ENCODE data around the gene LDLRAD3.

LDLRAD3 gene

DNA sequence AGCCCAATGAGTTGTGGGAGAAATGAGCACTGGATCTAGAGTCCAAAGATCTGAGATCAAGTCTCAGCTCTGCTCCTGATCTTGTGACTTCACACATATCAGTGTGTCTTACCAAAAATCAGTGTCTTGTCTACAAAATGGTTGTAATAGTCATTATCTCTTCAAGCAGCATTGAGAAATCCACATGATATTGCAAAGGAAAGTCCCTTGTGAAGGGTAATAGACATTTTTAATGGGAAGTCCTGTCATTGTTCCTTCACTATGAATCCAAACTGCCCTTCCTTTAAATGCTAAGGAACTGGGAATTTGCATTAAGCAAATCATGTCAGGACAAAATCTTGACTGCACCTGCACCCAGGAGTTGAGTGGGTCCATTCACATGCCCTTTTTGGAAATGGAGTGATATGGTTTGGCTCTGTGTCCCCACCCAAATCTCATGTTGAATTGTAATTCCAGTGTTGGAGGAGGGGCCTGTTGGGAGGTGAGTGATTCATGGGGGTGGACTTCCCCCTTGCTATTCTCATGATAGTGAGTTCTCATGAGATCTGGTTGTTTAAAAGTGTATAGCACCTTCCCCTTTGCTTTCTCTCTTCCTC lies 294.3 kb downstream of the LDLRAD3 start:
- Histone ChIP-seq H3K27ac (no peak overlapping the region), H3K4me3 (no peak overlapping the region)
- DNase-seq (ENCODE audit: low spot score): no peak
- TF ChIP-seq, protein P1, sequence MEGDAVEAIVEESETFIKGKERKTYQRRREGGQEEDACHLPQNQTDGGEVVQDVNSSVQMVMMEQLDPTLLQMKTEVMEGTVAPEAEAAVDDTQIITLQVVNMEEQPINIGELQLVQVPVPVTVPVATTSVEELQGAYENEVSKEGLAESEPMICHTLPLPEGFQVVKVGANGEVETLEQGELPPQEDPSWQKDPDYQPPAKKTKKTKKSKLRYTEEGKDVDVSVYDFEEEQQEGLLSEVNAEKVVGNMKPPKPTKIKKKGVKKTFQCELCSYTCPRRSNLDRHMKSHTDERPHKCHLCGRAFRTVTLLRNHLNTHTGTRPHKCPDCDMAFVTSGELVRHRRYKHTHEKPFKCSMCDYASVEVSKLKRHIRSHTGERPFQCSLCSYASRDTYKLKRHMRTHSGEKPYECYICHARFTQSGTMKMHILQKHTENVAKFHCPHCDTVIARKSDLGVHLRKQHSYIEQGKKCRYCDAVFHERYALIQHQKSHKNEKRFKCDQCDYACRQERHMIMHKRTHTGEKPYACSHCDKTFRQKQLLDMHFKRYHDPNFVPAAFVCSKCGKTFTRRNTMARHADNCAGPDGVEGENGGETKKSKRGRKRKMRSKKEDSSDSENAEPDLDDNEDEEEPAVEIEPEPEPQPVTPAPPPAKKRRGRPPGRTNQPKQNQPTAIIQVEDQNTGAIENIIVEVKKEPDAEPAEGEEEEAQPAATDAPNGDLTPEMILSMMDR (IDR thresholded peaks at IDR 0.05): no peak

DNA sequence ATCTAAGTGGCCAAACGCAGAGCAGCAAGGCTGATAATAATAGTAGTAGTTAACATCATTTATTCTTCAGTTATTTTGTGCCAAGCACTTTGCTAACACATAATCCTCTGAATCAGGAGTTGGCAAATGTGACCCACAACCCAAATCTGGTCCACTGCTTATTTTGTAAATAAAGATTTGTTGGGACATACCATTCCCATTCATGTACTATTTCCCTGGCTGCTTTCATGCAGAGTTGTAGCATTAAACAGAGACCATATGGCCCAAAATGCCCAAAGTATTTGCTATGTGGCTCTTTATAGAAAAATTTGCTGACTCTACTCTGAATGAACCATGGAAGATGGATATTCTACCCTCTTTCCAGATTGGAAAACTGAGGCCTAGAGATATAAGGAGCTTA lies 295.0 kb downstream of the LDLRAD3 start:
- H3K4me3 ChIP-seq: no peak overlapping the region
- H3K27ac ChIP-seq: no peak overlapping the region

DNA sequence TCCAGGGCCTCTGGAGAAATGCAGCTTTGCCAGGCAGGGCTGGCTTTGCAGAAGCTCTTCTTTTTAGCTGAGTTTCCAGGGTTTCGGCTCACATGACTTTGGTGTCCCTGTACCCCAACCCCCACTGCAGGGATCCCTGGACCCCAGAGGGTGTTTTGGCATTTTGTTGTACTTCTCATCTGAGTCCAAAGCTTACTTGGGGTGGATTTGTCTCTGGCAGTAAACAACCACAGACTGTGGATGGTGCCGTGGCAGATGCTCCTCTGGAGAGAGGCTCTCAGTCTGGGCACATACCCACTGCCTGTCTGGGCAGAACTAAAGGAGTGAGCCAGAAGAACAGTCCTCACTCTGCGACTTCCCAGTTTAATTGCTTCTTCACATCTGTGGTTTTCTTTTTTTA lies 295.8 kb downstream of the LDLRAD3 start:
- Histone ChIP-seq H3K4me3 (no peak overlapping the region), H3K27ac (no peak overlapping the region)
- TF ChIP-seq, protein P1 (IDR thresholded peaks at IDR 0.05): no peak
- no peak for DNase-seq (ENCODE audit: low spot score)

More for the DNA sequence above, 295.0 kb downstream of the LDLRAD3 start:
- TF ChIP-seq, protein P1 (IDR thresholded peaks at IDR 0.05): no peak
- DNase-seq (ENCODE audit: low spot score): no peak

DNA sequence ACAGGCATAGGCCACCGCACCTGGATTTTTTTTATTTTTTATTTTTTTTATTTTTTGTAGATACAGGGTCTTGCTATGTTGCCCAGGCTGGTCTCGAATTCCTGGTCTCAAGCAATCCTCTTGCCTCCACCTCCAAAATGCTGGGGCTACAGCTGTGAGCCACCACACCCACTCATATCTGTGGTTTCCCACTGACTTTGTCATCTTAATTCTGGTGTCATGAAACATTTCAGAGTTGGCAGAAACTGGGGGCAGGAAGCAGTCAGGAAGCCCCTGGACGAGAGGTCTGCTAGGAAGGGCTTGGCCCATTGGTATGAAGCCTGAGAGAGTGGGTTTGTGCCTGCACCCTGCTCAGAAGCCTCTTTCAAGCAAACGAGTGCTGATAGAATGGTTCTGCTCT lies 296.3 kb downstream of the LDLRAD3 start:
- Histone ChIP-seq H3K27ac (no peak overlapping the region), H3K4me3 (no peak overlapping the region)
- TF ChIP-seq, protein P1 (IDR thresholded peaks at IDR 0.05): no peak
- no peak for DNase-seq (ENCODE audit: low spot score)

DNA sequence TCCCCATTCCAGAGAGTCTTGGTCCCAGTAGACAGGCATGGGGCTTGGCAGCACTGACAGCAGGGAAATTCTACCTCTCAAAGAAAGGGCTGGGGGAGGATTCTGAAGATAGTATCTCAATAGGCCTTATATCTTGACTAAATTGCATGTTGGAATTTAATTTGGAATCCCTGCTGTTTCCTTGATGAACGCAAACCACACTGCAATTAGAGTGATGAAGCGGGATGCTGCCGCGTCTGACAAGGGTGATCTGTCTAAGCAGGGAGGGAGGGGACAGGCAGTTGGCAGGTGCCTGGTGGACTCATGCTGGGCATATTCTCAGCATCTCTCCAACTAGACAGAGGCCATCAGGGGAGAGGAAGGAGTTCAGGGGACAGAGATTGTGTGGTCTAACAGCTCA lies 296.9 kb downstream of the LDLRAD3 start:
- Histone ChIP-seq H3K27ac (no peak overlapping the region), H3K4me3 (no peak overlapping the region)
- DNase-seq (ENCODE audit: low spot score): no peak

DNA sequence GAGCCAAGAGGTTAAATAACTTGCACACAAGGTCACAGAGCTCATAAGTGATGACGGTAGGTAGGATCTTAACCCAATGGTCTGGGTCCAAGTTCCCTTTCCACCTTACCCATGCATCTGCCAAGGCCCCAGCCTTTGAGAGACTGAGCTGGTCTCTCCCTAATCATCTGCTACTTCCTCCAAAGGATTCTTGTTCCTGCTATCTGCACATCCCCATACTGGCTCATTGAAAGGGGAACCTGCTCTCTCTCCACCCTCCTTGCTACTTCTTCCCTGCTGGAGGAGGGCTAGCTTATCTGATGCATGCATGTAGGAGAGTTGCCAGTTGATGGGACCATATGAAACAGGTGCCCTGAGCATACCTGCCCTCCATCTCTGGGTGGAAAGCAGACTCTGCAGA lies 297.6 kb downstream of the LDLRAD3 start:
- Histone ChIP-seq H3K27ac (no peak overlapping the region), H3K4me3 (no peak overlapping the region)
- TF ChIP-seq, protein P1 (IDR thresholded peaks at IDR 0.05): no peak
- DNase-seq (ENCODE audit: low spot score): no peak

More for the DNA sequence above, 296.9 kb downstream of the LDLRAD3 start:
- TF ChIP-seq, protein P1 (IDR thresholded peaks at IDR 0.05): no peak

DNA sequence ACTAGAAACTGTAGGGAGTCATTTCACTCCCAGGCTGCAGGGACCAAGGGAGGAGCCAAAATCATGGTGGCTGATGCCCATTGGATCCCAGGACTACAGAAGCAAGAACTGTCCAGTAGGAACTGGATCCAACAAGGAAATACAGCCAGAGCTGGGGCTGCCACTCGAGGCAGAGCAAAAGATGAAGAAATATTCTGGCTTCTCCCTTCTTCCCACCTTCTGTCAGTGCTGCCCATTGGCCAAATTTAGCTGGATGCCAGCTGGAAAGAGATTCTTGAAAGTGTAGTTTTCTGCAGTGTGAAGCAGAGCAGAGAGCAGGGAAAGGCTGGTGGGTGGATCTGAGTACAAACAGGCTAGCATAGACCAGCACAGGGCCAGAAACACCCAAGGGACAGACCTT lies 299.8 kb downstream of the LDLRAD3 start:
- Histone ChIP-seq H3K27ac (no peak overlapping the region), H3K4me3 (no peak overlapping the region)
- DNase-seq (ENCODE audit: low spot score): no peak
- TF ChIP-seq, protein P1 (IDR thresholded peaks at IDR 0.05): no peak
